Activated CD8-positive, alpha-beta memory T cell treated with anti-CD3 and anti-CD28 coated beads for 48 hours (primary cell): ENCODE data around the gene ABCC11.

Experiments
- DNase-seq, 3 experiments: peaks; one replicate each; pipeline ENCODE4 v3.0.0-alpha.2; 2020; ENCODE audit warnings: low read depth in 2 of 3, low spot score in 2 of 3

ABCC11 gene

GRCh38 chr16:48247311-48247710, at the start of gene ABCC11:
TSS of gene ABCC11 (minus strand) at chr16:48247539. CDS start at chr16:48231921, 15,618 bp downstream.
- DNase-seq = no peak

GRCh38 chr16:48295488-48296281, 48.3 kb upstream of the ABCC11 start:
- DNase-seq = no peak

GRCh38 chr16:48294724-48295123, 47.4 kb upstream of the ABCC11 start:
- DNase-seq = no peak

- no peak for DNase-seq
Observed at GRCh38 chr16:48292452-48292851, 45.1 kb upstream of the ABCC11 start.

- no peak for DNase-seq
Observed at GRCh38 chr16:48291754-48292153, 44.4 kb upstream of the ABCC11 start.

- no peak for DNase-seq
Observed at GRCh38 chr16:48291303-48291702, 44.0 kb upstream of the ABCC11 start.

- DNase-seq = no peak
Observed at GRCh38 chr16:48287239-48287638, 39.9 kb upstream of the ABCC11 start.

GRCh38 chr16:48284772-48285409, 37.6 kb upstream of the ABCC11 start:
- no peak for DNase-seq

- no peak for DNase-seq
Observed at GRCh38 chr16:48282636-48283263, 35.4 kb upstream of the ABCC11 start.

- no peak for DNase-seq
Observed at GRCh38 chr16:48280546-48280945, 33.2 kb upstream of the ABCC11 start.

GRCh38 chr16:48279199-48279598, 31.9 kb upstream of the ABCC11 start:
- DNase-seq = no peak

- DNase-seq = no peak
Observed at GRCh38 chr16:48277158-48277557, 29.8 kb upstream of the ABCC11 start.

GRCh38 chr16:48276102-48276501, 28.8 kb upstream of the ABCC11 start:
- no peak for DNase-seq

- no peak for DNase-seq
Observed at GRCh38 chr16:48274476-48274875, 27.1 kb upstream of the ABCC11 start.

GRCh38 chr16:48272837-48273421, 25.6 kb upstream of the ABCC11 start:
- no peak for DNase-seq

GRCh38 chr16:48271728-48272127, 24.4 kb upstream of the ABCC11 start:
- DNase-seq = no peak

GRCh38 chr16:48269011-48269410, 21.7 kb upstream of the ABCC11 start:
- DNase-seq = no peak

GRCh38 chr16:48262631-48263030, 15.3 kb upstream of the ABCC11 start:
- DNase-seq = no peak

GRCh38 chr16:48261569-48261968, 14.2 kb upstream of the ABCC11 start:
- DNase-seq = no peak

- DNase-seq = no peak
Observed at GRCh38 chr16:48256579-48257177, 9.3 kb upstream of the ABCC11 start.

GRCh38 chr16:48252013-48252412, 4.7 kb upstream of the ABCC11 start:
- no peak for DNase-seq
